GM21619 (cell line): Measurements from ENCODE around the gene YIPF2.
"Not testable (repeated sequence)": the region's sequence is repeated elsewhere in the genome, so short reads cannot be mapped to it uniquely, and the experiment has no call there.

Source experiments
- ATAC-seq: cut with Tn5 transposase; IDR thresholded peaks from one replicate; pipeline ENCODE4 v1.9.1; 2021; ENCODE audit not compliant: unreplicated experiment

YIPF2 gene

GRCh38 chr19:10928563-10929401, at the start of gene YIPF2, which contains the start of gene TIMM29:
Gene YIPF2, minus strand, starts transcription at chr19:10928639. Its CDS starts 229 bp downstream, at chr19:10928410.
Gene TIMM29, plus strand, starts transcription at chr19:10928811. Its CDS starts 12 bp downstream, at chr19:10928823.
- ATAC-seq = peak; percentile 77

GRCh38 chr19:10977742-10978092, 49.3 kb upstream of the YIPF2 start:
- ATAC-seq = no peak

GRCh38 chr19:10976131-10976892, 47.9 kb upstream of the YIPF2 start:
- ATAC-seq = no peak

- no peak for ATAC-seq
Observed at GRCh38 chr19:10975374-10976130, 47.1 kb upstream of the YIPF2 start.

GRCh38 chr19:10971107-10971726, 42.8 kb upstream of the YIPF2 start:
- ATAC-seq = no peak

GRCh38 chr19:10968527-10969135, 40.2 kb upstream of the YIPF2 start:
- ATAC-seq = no peak

- no peak for ATAC-seq
Observed at GRCh38 chr19:10966809-10967208, 38.4 kb upstream of the YIPF2 start.

- no peak for ATAC-seq
Observed at GRCh38 chr19:10965398-10965797, 37.0 kb upstream of the YIPF2 start.

GRCh38 chr19:10964903-10965302, 36.5 kb upstream of the YIPF2 start:
- no peak for ATAC-seq

GRCh38 chr19:10963865-10964264, 35.4 kb upstream of the YIPF2 start:
- ATAC-seq = no peak

- ATAC-seq = no peak
Observed at GRCh38 chr19:10962863-10963262, 34.4 kb upstream of the YIPF2 start.

GRCh38 chr19:10961073-10961860, 32.8 kb upstream of the YIPF2 start:
- ATAC-seq = peak; percentile 34

- peak; percentile 55 for ATAC-seq
Observed at GRCh38 chr19:10960314-10961072, 32.1 kb upstream of the YIPF2 start, which contains the start of gene SMARCA4. Gene SMARCA4, plus strand, starts transcription at chr19:10961030. Its CDS starts 23,122 bp downstream, at chr19:10984152.

- not testable (repeated sequence) for ATAC-seq
Observed at GRCh38 chr19:10959277-10959968, 31.0 kb upstream of the YIPF2 start.

- no peak for ATAC-seq
Observed at GRCh38 chr19:10952809-10953208, 24.4 kb upstream of the YIPF2 start.

GRCh38 chr19:10946958-10947657, 18.7 kb upstream of the YIPF2 start:
- ATAC-seq = no peak

- no peak for ATAC-seq
Observed at GRCh38 chr19:10945264-10945663, 16.8 kb upstream of the YIPF2 start.

- not testable (repeated sequence) for ATAC-seq
Observed at GRCh38 chr19:10943412-10943811, 15.0 kb upstream of the YIPF2 start.
